GM12865 (cell line): ENCODE measurements around the gene GDNF.
"Not testable (repeated sequence)": the region's sequence is repeated elsewhere in the genome, so short reads cannot be mapped to it uniquely, and the experiment has no call there.

ENCODE experiments used
- DNase-seq: peaks from one replicate; pipeline ENCODE4 v3.0.0; 2010; ENCODE audit warnings: low read depth
- H3K4me3 ChIP-seq: 2 replicates; pipeline ENCODE4 v1.5.1; 2011; ENCODE audit warnings: mild to moderate bottlenecking, low read depth, low read length, control low read depth
- CTCF ChIP-seq: IDR thresholded peaks from 2 replicates; pipeline ENCODE4 v1.5.1; 2011; ENCODE audit warnings: low read length, control low read depth, low read depth, inconsistent platforms; ENCODE audit not compliant: insufficient read depth; ENCODE audit errors: missing control alignments

GDNF gene

GRCh38 chr5:37787742-37788141 is 52.1 kb downstream of the GDNF start:
- H3K4me3 ChIP-seq: no peak overlapping the region
- no peak for TF ChIP-seq CTCF
- DNase-seq: no peak

- TF ChIP-seq CTCF: no peak
- H3K4me3 ChIP-seq: no peak overlapping the region
- no peak for DNase-seq
Measured at GRCh38 chr5:37786862-37787519, 52.9 kb downstream of the GDNF start.

- no peak for TF ChIP-seq CTCF
- no peak for DNase-seq
- H3K4me3 ChIP-seq: no peak overlapping the region
Measured at GRCh38 chr5:37786416-37786815, 53.4 kb downstream of the GDNF start.

GRCh38 chr5:37781409-37781808 is 58.4 kb downstream of the GDNF start:
- not testable (repeated sequence) for H3K4me3 ChIP-seq, DNase-seq

GRCh38 chr5:37777432-37778130 is 62.3 kb downstream of the GDNF start:
- peak; percentile 23 for DNase-seq
- no peak overlapping the region for H3K4me3 ChIP-seq
- TF ChIP-seq CTCF: no peak

GRCh38 chr5:37776826-37777225 is 63.0 kb downstream of the GDNF start:
- TF ChIP-seq CTCF: no peak
- DNase-seq: no peak
- H3K4me3 ChIP-seq: no peak overlapping the region

- no peak overlapping the region for H3K4me3 ChIP-seq
- DNase-seq: peak; percentile 61
- peak; percentile 58 for TF ChIP-seq CTCF
Measured at GRCh38 chr5:37774912-37775483, 64.8 kb downstream of the GDNF start.
